ENCODE results near the gene CPEB4. TPM values are rescaled to one million over a fixed set of nuclear protein-coding genes. Genes with fewer than 3 reads are reported as not detected.

The CPEB4 gene
- total and polyA plus RNA-seq, 9 of the 15 experiments (the other 6 are each of a cell fraction or from before 2014, with no cell fraction given): 7.4 to 21.3 (median 12.4) TPM

DNA sequence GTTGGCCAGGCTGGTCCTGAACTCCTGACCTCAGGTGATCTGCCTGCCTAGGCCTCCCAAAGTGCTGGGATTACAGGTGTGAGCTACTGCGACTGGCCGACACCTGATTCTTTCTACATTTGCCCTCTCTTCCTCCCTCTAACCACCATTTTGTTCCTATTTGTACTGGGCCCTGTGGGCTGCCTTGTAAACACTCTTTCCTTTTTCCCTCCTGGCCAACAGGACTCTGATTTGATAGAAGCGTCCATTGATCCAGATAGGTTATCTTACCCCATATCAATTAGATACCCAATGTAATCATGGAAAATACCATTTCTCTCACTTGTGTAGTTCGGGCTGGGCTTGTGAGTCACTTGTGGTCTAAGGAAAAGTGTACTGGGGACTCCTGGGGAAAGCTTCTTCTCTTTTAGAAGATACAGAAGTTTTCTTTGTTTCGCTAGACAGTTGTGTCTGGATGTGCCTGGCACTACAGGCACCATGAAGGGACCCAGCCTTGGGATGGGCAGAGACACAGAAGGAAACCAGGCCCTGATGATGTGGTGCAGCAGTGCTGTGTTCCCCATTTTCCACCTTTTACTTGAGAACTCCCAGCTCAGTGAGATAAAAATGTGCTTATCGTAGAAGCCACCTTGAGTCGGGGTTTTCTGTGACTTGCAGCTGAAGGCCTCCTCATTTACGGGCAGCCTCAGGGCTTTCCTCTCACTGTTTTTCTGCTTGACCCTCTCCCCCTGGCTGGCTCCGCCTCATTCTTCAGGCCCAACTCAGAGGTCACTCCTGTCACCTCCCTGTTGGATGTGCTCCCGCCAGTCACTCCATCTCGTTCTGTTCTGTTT is 32.8 kb upstream of the CPEB4 start (continued):
- TF ChIP-seq MTA2 (IDR thresholded peaks at IDR 0.05; ENCODE audit: low read depth) (peak; percentile 92), EHMT2 (IDR thresholded peaks at IDR 0.05) (peak; percentile 88), ZNF551 (CRISPR knock-in tag; IDR thresholded peaks at IDR 0.05) (no peak), GATA2 (CRISPR knock-in tag; IDR thresholded peaks at IDR 0.05) (peak; percentile 91), RBM22 (IDR thresholded peaks at IDR 0.05; ENCODE audit: low read depth, low read length, poor library complexity, severe bottlenecking) (no peak), BRD9 (IDR thresholded peaks at IDR 0.05; ENCODE audit: low read depth, partially characterized antibody) (peak; percentile 66), SOX6 (IDR thresholded peaks at IDR 0.05) (peak; percentile 91), SMARCE1 (IDR thresholded peaks at IDR 0.05) (peak; percentile 98), EP300 (IDR thresholded peaks at IDR 0.05; ENCODE audit: low read length) (peak; percentile 96), ZNF830 (CRISPR knock-in tag; IDR thresholded peaks at IDR 0.05) (no peak), LCOR (CRISPR knock-in tag; IDR thresholded peaks at IDR 0.05) (0 out of 2 replicates have a peak, but pooled peaks have one; percentile 46), ZNF165 (CRISPR knock-in tag; IDR thresholded peaks at IDR 0.05; ENCODE audit: borderline replicate concordance) (no peak; the same call in 1 of the 2 replicates), NCOR1 (IDR thresholded peaks at IDR 0.05) (peak; percentile 91), TAF7 (tag; IDR thresholded peaks at IDR 0.05) (no peak)
- TF ChIP-seq, protein P1, sequence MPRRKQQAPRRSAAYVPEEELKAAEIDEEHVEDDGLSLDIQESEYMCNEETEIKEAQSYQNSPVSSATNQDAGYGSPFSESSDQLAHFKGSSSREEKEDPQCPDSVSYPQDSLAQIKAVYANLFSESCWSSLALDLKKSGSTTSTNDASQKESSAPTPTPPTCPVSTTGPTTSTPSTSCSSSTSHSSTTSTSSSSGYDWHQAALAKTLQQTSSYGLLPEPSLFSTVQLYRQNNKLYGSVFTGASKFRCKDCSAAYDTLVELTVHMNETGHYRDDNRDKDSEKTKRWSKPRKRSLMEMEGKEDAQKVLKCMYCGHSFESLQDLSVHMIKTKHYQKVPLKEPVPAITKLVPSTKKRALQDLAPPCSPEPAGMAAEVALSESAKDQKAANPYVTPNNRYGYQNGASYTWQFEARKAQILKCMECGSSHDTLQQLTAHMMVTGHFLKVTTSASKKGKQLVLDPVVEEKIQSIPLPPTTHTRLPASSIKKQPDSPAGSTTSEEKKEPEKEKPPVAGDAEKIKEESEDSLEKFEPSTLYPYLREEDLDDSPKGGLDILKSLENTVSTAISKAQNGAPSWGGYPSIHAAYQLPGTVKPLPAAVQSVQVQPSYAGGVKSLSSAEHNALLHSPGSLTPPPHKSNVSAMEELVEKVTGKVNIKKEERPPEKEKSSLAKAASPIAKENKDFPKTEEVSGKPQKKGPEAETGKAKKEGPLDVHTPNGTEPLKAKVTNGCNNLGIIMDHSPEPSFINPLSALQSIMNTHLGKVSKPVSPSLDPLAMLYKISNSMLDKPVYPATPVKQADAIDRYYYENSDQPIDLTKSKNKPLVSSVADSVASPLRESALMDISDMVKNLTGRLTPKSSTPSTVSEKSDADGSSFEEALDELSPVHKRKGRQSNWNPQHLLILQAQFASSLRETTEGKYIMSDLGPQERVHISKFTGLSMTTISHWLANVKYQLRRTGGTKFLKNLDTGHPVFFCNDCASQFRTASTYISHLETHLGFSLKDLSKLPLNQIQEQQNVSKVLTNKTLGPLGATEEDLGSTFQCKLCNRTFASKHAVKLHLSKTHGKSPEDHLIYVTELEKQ (CRISPR knock-in tag; IDR thresholded peaks at IDR 0.05): no peak
- TF ChIP-seq, protein P2, sequence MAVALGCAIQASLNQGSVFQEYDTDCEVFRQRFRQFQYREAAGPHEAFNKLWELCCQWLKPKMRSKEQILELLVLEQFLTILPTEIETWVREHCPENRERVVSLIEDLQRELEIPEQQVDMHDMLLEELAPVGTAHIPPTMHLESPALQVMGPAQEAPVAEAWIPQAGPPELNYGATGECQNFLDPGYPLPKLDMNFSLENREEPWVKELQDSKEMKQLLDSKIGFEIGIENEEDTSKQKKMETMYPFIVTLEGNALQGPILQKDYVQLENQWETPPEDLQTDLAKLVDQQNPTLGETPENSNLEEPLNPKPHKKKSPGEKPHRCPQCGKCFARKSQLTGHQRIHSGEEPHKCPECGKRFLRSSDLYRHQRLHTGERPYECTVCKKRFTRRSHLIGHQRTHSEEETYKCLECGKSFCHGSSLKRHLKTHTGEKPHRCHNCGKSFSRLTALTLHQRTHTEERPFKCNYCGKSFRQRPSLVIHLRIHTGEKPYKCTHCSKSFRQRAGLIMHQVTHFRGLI (CRISPR knock-in tag; IDR thresholded peaks at IDR 0.05): no peak; the same call in 1 of the 2 replicates
- TF ChIP-seq, protein P3, sequence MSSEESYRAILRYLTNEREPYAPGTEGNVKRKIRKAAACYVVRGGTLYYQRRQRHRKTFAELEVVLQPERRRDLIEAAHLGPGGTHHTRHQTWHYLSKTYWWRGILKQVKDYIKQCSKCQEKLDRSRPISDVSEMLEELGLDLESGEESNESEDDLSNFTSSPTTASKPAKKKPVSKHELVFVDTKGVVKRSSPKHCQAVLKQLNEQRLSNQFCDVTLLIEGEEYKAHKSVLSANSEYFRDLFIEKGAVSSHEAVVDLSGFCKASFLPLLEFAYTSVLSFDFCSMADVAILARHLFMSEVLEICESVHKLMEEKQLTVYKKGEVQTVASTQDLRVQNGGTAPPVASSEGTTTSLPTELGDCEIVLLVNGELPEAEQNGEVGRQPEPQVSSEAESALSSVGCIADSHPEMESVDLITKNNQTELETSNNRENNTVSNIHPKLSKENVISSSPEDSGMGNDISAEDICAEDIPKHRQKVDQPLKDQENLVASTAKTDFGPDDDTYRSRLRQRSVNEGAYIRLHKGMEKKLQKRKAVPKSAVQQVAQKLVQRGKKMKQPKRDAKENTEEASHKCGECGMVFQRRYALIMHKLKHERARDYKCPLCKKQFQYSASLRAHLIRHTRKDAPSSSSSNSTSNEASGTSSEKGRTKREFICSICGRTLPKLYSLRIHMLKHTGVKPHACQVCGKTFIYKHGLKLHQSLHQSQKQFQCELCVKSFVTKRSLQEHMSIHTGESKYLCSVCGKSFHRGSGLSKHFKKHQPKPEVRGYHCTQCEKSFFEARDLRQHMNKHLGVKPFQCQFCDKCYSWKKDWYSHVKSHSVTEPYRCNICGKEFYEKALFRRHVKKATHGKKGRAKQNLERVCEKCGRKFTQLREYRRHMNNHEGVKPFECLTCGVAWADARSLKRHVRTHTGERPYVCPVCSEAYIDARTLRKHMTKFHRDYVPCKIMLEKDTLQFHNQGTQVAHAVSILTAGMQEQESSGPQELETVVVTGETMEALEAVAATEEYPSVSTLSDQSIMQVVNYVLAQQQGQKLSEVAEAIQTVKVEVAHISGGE (CRISPR knock-in tag; IDR thresholded peaks at IDR 0.05): peak in 1 of 3 experiments; percentile 89; a peak in 2 of 6 replicates
- TF ChIP-seq, protein P4, sequence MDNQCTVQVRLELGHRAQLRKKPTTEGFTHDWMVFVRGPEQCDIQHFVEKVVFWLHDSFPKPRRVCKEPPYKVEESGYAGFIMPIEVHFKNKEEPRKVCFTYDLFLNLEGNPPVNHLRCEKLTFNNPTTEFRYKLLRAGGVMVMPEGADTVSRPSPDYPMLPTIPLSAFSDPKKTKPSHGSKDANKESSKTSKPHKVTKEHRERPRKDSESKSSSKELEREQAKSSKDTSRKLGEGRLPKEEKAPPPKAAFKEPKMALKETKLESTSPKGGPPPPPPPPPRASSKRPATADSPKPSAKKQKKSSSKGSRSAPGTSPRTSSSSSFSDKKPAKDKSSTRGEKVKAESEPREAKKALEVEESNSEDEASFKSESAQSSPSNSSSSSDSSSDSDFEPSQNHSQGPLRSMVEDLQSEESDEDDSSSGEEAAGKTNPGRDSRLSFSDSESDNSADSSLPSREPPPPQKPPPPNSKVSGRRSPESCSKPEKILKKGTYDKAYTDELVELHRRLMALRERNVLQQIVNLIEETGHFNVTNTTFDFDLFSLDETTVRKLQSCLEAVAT (IDR thresholded peaks at IDR 0.05): peak; percentile 67 to 84; a peak in 3 of 4 replicates
